Left hindlimb (tissue), 1 donor: ENCODE measurements around the gene FER1L5.

ENCODE experiments used
- DNase-seq: peaks from one replicate; pipeline ENCODE4 v3.0.0-alpha.2; 2018

FER1L5 gene

GRCh38 chr2:96683972-96684820, 41.6 kb downstream of the FER1L5 start:
- DNase-seq = no peak

DNA sequence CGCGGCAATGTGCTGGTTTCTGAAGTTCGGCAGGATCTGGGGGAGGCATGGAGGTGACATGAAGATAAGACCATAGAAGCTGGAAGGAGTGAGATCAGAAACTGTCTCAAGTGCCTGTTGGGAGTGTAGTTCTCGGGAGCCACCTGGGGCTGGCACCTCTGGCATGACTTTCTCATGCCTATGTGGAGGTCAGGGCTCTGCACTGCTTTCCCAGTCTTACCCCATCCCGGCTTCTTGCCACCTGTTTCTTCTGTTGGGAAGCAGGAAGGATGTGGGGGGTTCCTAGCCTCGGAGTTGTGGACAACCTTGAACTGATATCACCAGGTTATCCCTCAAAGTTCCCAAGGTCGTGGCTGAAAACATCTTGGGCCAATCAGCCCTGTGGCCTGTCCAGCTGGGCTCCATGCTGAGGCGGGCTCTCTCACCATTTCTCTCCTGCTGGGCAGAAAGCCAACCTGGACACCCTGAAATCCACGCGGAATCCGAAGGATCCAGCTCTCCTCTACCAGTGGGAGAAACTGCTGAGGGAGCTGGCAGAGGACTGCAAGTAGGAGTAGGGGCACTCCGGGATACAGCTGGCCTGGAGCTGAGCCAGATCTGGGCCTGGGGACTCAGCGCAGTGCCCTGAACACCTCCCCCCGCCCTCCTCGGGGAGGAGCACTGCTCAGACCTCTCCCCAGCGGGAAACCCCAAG, 42.5 kb downstream of the FER1L5 start:
- DNase-seq = no peak

- DNase-seq = peak; percentile 58
These were observed 43.3 kb downstream of the FER1L5 start for GRCh38 chr2:96685577-96686459.

- DNase-seq = no peak
These were observed 44.7 kb downstream of the FER1L5 start for GRCh38 chr2:96687266-96687665.

GRCh38 chr2:96687711-96688640, 45.4 kb downstream of the FER1L5 start:
- DNase-seq = no peak

DNA sequence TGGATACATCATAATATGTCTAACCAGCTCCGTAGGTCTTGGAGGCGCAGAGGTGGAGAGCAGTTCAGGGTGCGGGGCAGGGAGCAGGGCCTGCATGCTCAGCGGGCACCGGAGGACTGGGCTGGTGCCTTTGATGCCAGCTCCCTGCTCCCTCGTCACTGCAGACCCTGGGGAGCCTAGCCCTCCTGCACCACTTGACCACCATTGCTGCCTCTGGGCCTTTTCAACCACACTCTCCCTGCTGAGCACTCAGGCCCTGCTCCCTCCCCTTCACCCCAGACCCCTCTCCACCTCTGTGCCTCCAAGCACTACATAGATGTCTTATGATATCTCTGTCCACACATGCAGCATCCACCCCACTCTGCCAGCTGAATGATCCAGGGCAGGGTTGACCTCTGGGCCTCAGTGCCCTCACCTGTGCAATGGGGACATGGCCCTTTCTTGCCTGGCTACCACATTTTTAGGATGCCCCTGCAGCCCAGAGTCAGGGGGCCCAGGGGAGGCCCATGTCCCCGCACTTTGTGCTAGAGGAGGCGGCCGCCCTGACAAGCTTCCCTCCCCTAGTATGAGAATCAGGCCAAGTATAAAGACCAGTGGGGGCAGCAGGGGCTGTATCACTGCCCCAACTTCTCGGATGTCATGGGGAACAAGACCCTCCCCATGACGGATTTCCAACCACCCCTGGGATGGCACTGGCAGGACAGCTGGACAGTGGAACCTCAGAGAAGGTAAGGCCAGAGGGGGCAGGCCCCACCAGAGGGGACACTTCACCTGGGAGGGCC, 46.3 kb downstream of the FER1L5 start:
- DNase-seq = no peak

- DNase-seq = no peak
These were observed 46.9 kb downstream of the FER1L5 start for GRCh38 chr2:96689431-96689991.

- no peak for DNase-seq
These were observed 47.9 kb downstream of the FER1L5 start for GRCh38 chr2:96690306-96691021.

DNA sequence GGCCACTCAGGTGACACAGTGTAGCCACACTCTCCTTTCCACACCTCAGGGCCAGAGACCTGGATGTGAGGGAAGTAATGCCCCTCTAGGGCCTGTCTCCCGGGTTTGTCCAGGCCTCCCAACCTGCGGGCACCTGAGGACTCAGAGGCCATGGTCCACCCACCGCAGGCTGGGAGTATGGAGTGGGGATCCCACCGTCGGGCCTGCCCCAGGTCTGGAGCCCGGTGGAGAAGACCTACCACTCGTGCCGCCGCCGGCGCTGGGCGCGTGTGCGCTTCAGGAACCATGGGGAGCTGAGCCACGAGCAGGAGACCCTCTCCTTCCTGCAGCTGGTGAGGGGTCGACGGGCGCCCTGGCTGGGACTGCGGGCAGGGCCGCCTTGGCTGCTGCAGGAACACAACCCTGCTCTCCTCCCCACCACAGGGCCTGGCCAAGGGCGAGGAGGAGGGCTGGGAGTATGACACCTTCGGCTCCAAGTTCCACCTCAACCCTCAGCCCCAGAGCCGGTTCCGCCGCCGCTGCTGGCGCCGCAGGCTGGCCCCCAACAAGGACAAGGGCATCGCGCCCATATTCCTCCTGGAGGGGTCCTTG, 48.6 kb downstream of the FER1L5 start:
- no peak for DNase-seq

GRCh38 chr2:96692094-96692971, 49.8 kb downstream of the FER1L5 start:
- no peak for DNase-seq

DNA sequence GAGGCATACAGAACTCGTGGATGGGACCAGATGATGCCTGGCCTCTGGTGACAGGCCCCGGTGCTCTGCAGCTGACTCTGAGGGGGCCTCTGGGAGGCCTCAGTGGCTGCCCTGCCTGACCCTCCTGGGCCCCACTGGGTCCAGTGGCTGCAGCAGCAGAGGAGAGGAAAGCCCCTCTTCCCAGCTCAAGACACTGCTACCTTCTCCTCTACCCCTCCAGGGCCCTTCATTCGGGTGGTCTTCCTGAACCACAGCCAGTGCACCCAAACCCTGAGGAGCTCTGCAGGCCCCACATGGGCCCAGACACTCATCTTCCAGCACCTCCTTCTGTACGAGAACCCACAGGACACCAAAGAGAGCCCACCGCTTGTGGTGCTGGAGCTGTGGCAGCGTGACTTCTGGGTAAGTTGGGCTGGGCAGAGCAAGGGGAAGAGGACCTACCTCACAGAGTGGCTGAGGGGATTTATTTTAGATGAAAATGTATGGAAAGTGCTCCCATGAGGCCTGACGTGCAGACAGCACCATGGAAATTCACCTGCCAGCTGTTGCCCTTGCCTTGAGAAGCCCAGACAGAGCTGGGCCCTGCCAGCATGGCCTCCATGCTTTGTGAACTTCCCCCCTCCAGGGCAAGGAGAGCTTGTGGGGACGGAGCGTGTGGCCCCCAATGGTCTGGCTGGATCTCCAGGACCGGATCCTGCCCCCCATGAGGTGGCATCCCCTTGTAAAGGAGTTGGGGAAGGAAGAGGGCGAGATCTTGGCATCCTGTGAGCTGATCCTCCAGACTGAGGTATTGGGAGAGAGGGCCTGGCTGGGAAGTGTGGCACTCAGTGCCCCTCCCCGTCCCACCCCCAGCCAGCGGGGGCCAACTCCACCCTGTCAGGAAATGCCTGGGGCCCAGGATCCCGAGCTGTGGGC, 51.0 kb downstream of the FER1L5 start:
- no peak for DNase-seq

GRCh38 chr2:96694279-96694678, 51.7 kb downstream of the FER1L5 start:
- no peak for DNase-seq

DNA sequence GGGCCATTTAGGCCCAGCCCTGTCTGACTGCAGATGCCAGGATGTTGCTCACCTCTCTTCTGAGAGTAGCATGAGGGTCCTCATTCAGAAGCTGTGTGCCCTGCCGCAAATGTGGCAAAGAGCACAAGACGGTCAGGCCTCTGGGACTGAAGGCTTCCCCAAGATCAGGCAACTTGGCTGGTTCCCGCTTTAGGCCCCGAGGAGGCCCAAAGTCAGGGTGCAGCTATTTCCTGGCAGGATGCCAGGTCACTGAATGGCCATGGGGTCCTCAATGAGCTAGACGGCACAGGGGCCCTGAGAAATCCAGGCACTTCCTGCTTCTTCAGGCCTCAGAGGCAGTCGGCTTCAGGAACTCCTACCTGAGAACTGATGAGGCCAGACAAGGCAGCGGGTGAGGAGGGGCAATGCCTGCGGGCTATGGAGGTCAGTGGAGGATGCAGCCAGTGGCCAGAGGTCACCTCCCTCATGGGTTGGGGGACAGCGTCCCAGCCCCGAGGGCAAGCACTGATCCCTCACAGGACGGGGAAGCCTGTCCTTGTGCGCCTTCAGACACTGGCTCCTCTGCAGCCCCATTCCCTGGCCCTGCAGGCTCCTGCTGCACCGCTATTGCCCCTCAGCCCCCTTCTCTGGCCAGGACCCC, 52.4 kb downstream of the FER1L5 start:
- DNase-seq = no peak

- DNase-seq = no peak
These were observed 53.0 kb downstream of the FER1L5 start for GRCh38 chr2:96695602-96696001.

DNA sequence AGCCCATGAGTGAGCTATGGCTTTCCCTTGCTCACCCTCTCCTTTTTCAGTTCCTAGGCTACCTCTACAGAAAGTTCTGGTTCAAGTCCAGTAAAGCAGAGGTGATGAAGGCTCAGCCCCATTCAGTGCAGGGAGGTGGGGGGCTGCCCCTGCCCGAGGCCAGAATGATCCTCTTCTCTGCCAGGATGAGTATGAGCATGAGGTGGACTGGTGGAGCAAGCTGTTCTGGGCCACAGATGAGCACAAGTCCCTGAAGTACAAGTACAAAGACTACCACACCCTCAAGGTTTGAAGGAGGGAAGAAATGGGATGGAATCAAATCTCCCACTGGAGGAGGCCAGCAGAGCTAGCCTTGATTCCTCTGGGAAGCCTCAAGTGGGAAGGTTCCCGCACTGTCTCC, 54.9 kb downstream of the FER1L5 start:
- no peak for DNase-seq

- DNase-seq = no peak
These were observed 55.8 kb downstream of the FER1L5 start for GRCh38 chr2:96698221-96698861.

DNA sequence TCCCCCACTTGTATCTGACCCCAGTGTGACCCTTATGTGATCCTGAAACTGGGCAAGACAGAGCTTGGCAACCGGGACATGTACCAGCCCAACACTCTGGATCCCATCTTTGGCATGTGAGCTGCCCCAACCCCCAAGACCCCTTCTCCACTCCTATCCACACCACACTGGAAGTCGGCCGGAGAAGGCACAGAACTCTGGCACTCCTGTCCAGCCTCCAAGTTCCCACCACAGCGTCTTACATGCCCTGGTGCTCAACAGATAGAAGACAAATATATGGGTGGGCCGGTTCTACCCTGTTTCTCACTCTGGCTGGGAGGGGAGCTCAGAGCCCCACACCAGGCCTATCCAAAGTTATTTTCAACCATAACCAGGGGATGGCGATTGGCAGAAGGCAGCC, 56.5 kb downstream of the FER1L5 start:
- no peak for DNase-seq
